GM23338 (cell line): Measurements from ENCODE around the gene ITPRID1.

Experiments
- CREB1 ChIP-seq: fragments of 250-450 bp; sonication (Bioruptor Pico); IDR thresholded peaks from 2 replicates; pipeline ENCODE4 v1.5.0; 2020; ENCODE audit warnings: low read depth, mild to moderate bottlenecking, moderate library complexity
- POLR2AphosphoS5 ChIP-seq: IDR thresholded peaks from 2 replicates; pipeline ENCODE4 v1.6.1; 2016; ENCODE audit warnings: antibody characterized with exemption, low read depth
- REST ChIP-seq: IDR thresholded peaks from one replicate; pipeline ENCODE4 v1.6.1; 2018; ENCODE audit warnings: antibody characterized with exemption; ENCODE audit not compliant: unreplicated experiment
- TF ChIP-seq, protein P1 (sequence below), 2 experiments: fragments of 200-600 bp in 1 of 2; sonication (generic) in 1 of 2; conservative IDR thresholded peaks; 2 replicates each; pipeline versions ENCODE4 v1.5.1 to v1.6.1; 2016 to 2017; ENCODE audit warnings: antibody characterized with exemption in 2 of 2, low read depth in 2 of 2, mild to moderate bottlenecking in 2 of 2, moderate library complexity in 1 of 2

DNA sequence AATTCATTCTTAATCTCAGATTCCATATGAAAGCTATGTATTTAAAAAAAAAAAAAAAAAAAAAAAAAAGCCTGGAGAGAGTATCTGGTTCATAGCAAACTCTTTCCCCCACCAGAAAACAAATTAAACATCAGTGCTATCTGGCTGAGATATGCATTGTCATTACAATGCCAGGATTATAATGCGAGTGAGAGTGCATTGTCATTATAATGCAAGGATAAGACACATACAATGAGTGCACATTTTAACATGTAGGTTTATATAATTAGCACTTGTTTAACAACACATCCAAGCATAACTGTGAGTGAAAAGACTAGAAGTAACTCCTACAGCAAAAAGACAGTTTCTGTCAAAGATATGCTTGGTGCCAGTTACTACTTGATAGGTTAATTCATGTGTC lies 48.1 kb downstream of the ITPRID1 start:
- TF ChIP-seq CREB1 (no peak), POLR2AphosphoS5 (no peak), REST (no peak)
- TF ChIP-seq, protein P1, sequence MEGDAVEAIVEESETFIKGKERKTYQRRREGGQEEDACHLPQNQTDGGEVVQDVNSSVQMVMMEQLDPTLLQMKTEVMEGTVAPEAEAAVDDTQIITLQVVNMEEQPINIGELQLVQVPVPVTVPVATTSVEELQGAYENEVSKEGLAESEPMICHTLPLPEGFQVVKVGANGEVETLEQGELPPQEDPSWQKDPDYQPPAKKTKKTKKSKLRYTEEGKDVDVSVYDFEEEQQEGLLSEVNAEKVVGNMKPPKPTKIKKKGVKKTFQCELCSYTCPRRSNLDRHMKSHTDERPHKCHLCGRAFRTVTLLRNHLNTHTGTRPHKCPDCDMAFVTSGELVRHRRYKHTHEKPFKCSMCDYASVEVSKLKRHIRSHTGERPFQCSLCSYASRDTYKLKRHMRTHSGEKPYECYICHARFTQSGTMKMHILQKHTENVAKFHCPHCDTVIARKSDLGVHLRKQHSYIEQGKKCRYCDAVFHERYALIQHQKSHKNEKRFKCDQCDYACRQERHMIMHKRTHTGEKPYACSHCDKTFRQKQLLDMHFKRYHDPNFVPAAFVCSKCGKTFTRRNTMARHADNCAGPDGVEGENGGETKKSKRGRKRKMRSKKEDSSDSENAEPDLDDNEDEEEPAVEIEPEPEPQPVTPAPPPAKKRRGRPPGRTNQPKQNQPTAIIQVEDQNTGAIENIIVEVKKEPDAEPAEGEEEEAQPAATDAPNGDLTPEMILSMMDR (conservative IDR thresholded peaks at IDR 0.05; ENCODE audit: low read depth in 2 of 2) = no peak
